Uterus (tissue), 4 donors: ENCODE data around the gene CLEC6A. TPM values are rescaled to one million over a fixed set of nuclear protein-coding genes. Genes with fewer than 3 reads are reported as not detected.
"Not testable (repeated sequence)": the region's sequence is repeated elsewhere in the genome, so short reads cannot be mapped to it uniquely, and the experiment has no call there.

Source experiments
- DNase-seq, 2 donors: peaks; one replicate each; pipeline ENCODE4 v3.0.0-alpha.2; 2019 to 2020
- H3K27ac ChIP-seq, 2 donors: fragments of 200-600 bp; sonication (generic); 1 replicate in 1 of 2; 2 replicates in 1 of 2; pipeline ENCODE4 v1.5.1; 2016 to 2018
- H3K27me3 ChIP-seq, 2 donors: fragments of 200-600 bp; sonication (generic); one replicate each; pipeline ENCODE4 v1.5.1; 2018 to 2019; ENCODE audit warnings: control low read depth in 1 of 2
- H3K36me3 ChIP-seq, 2 donors: fragments of 200-600 bp; sonication (generic); one replicate each; pipeline ENCODE4 v1.5.1; 2019; ENCODE audit warnings: control low read depth in 1 of 2
- H3K4me1 ChIP-seq, 2 donors: fragments of 200-600 bp; sonication (generic); one replicate each; pipeline ENCODE4 v1.5.1; 2018 to 2019; ENCODE audit warnings: control low read depth in 1 of 2
- H3K4me3 ChIP-seq, 2 donors: fragments of 200-600 bp; sonication (generic); 1 replicate in 1 of 2; 2 replicates in 1 of 2; pipeline ENCODE4 v1.5.1; 2018 to 2019; ENCODE audit warnings: mild to moderate bottlenecking in 1 of 2
- H3K9me3 ChIP-seq, 2 donors: fragments of 200-600 bp; sonication (generic); one replicate each; pipeline ENCODE4 v1.5.1; 2019; ENCODE audit warnings: control low read depth in 1 of 2
- CTCF ChIP-seq, 4 experiments: fragments of 200-600 bp in 2 of 4; fragments of 450-650 bp in 2 of 4; sonication (generic) in 2 of 4; IDR thresholded peaks; one replicate each; pipeline ENCODE4 v1.5.1; 2016 to 2019; ENCODE audit warnings: antibody characterized with exemption in 4 of 4, mild to moderate bottlenecking in 2 of 4, moderate library complexity in 1 of 4
- POLR2A ChIP-seq, 2 donors: fragments of 450-650 bp; IDR thresholded peaks; one replicate each; pipeline ENCODE4 v1.6.1; 2016; ENCODE audit warnings: antibody characterized with exemption in 2 of 2, mild to moderate bottlenecking in 1 of 2, moderate library complexity in 1 of 2
- intact Hi-C: fragments of 100-400 bp; cut with DNase I; formaldehyde crosslinking; loops from one replicate; pipeline ENCODE4 v1.15.1; 2023; ENCODE audit warnings: low total_unique reads
- total RNA-seq, 4 donors: library from RNA; depleted of rRNA in 3 of 4; stranded (reverse); fragments of >200 nt in 3 of 4; gene quantifications; one replicate each; pipeline versions ENCODE4 v1.1.0 to v1.2.4, GENCODE V29; 2014 to 2023
- donor health status: DM: yes; HTN: yes; CAD: no.

Gene CLEC6A
- total RNA-seq, result not detected

- no peak within 1 kb of the TSS for H3K4me3 ChIP-seq
- TF ChIP-seq POLR2A (IDR thresholded peaks at IDR 0.05), result no peak
- no peak for TF ChIP-seq CTCF (IDR thresholded peaks at IDR 0.05)
- H3K27ac ChIP-seq, result no peak within 1 kb of the TSS
- DNase-seq, result no peak
- intact Hi-C loops, result no loop called here
- H3K27me3 ChIP-seq, result no peaks in the 10 kb centered on the region
- no peaks in the 10 kb centered on the region for H3K4me1 ChIP-seq
- no peaks in the 10 kb centered on the region for H3K9me3 ChIP-seq
- H3K36me3 ChIP-seq, result no peaks in the 10 kb centered on the region
Observed at GRCh38 chr12:8455727-8456360, at the start of gene CLEC6A. TSS of gene CLEC6A (plus strand) at chr12:8455962. CDS start at chr12:8456112, 150 bp downstream.

- H3K36me3 ChIP-seq, intact Hi-C loops, H3K9me3 ChIP-seq, H3K27me3 ChIP-seq, H3K27ac ChIP-seq, H3K4me3 ChIP-seq, DNase-seq, H3K4me1 ChIP-seq: not testable (repeated sequence)
Observed at GRCh38 chr12:8419576-8419975, 36.2 kb upstream of the CLEC6A start.

GRCh38 chr12:8420506-8420905, 35.3 kb upstream of the CLEC6A start:
- intact Hi-C loops, result no loop called here
- Histone ChIP-seq H3K36me3 (no peaks in the 10 kb centered on the region), H3K27me3 (no peaks in the 10 kb centered on the region)

GRCh38 chr12:8444536-8445278, 11.1 kb upstream of the CLEC6A start:
- H3K4me3 ChIP-seq, result not testable (repeated sequence)

More at GRCh38 chr12:8420506-8420905, 35.3 kb upstream of the CLEC6A start:
- no peaks in the 10 kb centered on the region for H3K9me3 ChIP-seq
- no peak overlapping the region for H3K27ac ChIP-seq
- TF ChIP-seq CTCF (IDR thresholded peaks at IDR 0.05) (no peak), POLR2A (IDR thresholded peaks at IDR 0.05) (no peak)
- no peak overlapping the region for H3K4me3 ChIP-seq
- no peaks in the 10 kb centered on the region for H3K4me1 ChIP-seq
- DNase-seq, result no peak

GRCh38 chr12:8445731-8446130, 10.0 kb upstream of the CLEC6A start:
- H3K4me3 ChIP-seq, result no peak overlapping the region
- no peaks in the 10 kb centered on the region for H3K27me3 ChIP-seq
- H3K36me3 ChIP-seq, result no peaks in the 10 kb centered on the region
- no peak overlapping the region for H3K27ac ChIP-seq
- H3K4me1 ChIP-seq, result no peaks in the 10 kb centered on the region
- intact Hi-C loops, result no loop called here
- no peaks in the 10 kb centered on the region for H3K9me3 ChIP-seq
- TF ChIP-seq POLR2A (IDR thresholded peaks at IDR 0.05), result no peak
- no peak for TF ChIP-seq CTCF (IDR thresholded peaks at IDR 0.05)
- no peak for DNase-seq

More at GRCh38 chr12:8444536-8445278, 11.1 kb upstream of the CLEC6A start:
- H3K9me3 ChIP-seq, DNase-seq, H3K27ac ChIP-seq, H3K36me3 ChIP-seq, H3K4me1 ChIP-seq, H3K27me3 ChIP-seq, intact Hi-C loops: not testable (repeated sequence)
